H9 (cell line): ENCODE data around the gene RUNX1. TPM values are rescaled to one million over a fixed set of nuclear protein-coding genes. Genes with fewer than 3 reads are reported as not detected.

Experiments used
- DNase-seq: peaks from one replicate; pipeline ENCODE4 v3.0.0-alpha.2; 2017
- H2AFZ ChIP-seq: one replicate; pipeline ENCODE4 v1.6.1; 2013; ENCODE audit warnings: mild to moderate bottlenecking, low read length, control low read depth, moderate library complexity
- H2AK5ac ChIP-seq: 2 replicates; pipeline ENCODE4 v1.6.1; 2013; ENCODE audit warnings: low read length, control low read depth, mixed read lengths; ENCODE audit not compliant: insufficient read length
- H2BK120ac ChIP-seq: one replicate; pipeline ENCODE4 v1.6.1; 2013; ENCODE audit warnings: low read depth, mild to moderate bottlenecking, low read length, control low read depth, inconsistent platforms; ENCODE audit not compliant: poor library complexity, severe bottlenecking
- H2BK12ac ChIP-seq: 2 replicates; pipeline ENCODE4 v1.6.1; 2013; ENCODE audit warnings: low read length, control low read depth, mixed read lengths, low read depth; ENCODE audit not compliant: insufficient read length
- H2BK15ac ChIP-seq: 2 replicates; pipeline ENCODE4 v1.6.1; 2013; ENCODE audit warnings: low read depth, low read length, control low read depth
- H2BK20ac ChIP-seq: one replicate; pipeline ENCODE4 v1.6.1; 2013; ENCODE audit warnings: low read depth, mild to moderate bottlenecking, low read length, control low read depth, inconsistent platforms; ENCODE audit not compliant: poor library complexity, severe bottlenecking
- H2BK5ac ChIP-seq: 2 replicates; pipeline ENCODE4 v1.6.1; 2013; ENCODE audit warnings: low read length, control low read depth, mixed read lengths; ENCODE audit not compliant: insufficient read length
- H3K14ac ChIP-seq: 2 replicates; pipeline ENCODE4 v1.6.1; 2013; ENCODE audit warnings: low read length, control low read depth; ENCODE audit not compliant: insufficient read depth
- H3K18ac ChIP-seq: 2 replicates; pipeline ENCODE4 v1.6.1; 2013; ENCODE audit warnings: low read depth, mild to moderate bottlenecking, mixed read lengths, low read length, control low read depth; ENCODE audit not compliant: insufficient read length
- H3K23ac ChIP-seq: 2 replicates; pipeline ENCODE4 v1.6.1; 2013; ENCODE audit warnings: low read length, control low read depth, mixed read lengths, low read depth; ENCODE audit not compliant: insufficient read length
- H3K23me2 ChIP-seq: 2 replicates; pipeline ENCODE4 v1.6.1; 2013; ENCODE audit warnings: low read depth, mild to moderate bottlenecking, mixed read lengths, low read length, control low read depth; ENCODE audit not compliant: insufficient read length, poor library complexity, severe bottlenecking
- H3K27ac ChIP-seq: 2 replicates; pipeline ENCODE4 v1.5.1; 2013; ENCODE audit warnings: low read length, control low read depth, mixed read lengths, low read depth; ENCODE audit not compliant: insufficient read length
- H3K27me3 ChIP-seq: 2 replicates; pipeline ENCODE4 v1.6.1; 2013; ENCODE audit warnings: low read length, control low read depth, inconsistent platforms; ENCODE audit not compliant: insufficient read depth
- H3K4ac ChIP-seq: 2 replicates; pipeline ENCODE4 v1.6.1; 2013; ENCODE audit warnings: low read depth, mild to moderate bottlenecking, control low read depth, inconsistent platforms, low read length, moderate library complexity
- H3K4me1 ChIP-seq: 2 replicates; pipeline ENCODE4 v1.6.1; 2013; ENCODE audit warnings: low read length, control low read depth, inconsistent platforms; ENCODE audit not compliant: insufficient read depth
- H3K4me2 ChIP-seq: 2 replicates; pipeline ENCODE4 v1.6.1; 2013; ENCODE audit warnings: low read length, control low read depth, mixed read lengths; ENCODE audit not compliant: insufficient read length, insufficient read depth
- H3K56ac ChIP-seq: 2 replicates; pipeline ENCODE4 v1.6.1; 2013; ENCODE audit warnings: low read depth, mild to moderate bottlenecking, mixed read lengths, low read length, control low read depth; ENCODE audit not compliant: insufficient read length
- H3K79me1 ChIP-seq: 2 replicates; pipeline ENCODE4 v1.6.1; 2013; ENCODE audit warnings: low read depth, mild to moderate bottlenecking, moderate library complexity, low read length, control low read depth, inconsistent platforms; ENCODE audit not compliant: insufficient read depth, poor library complexity, severe bottlenecking
- H3K79me2 ChIP-seq: 2 replicates; pipeline ENCODE4 v1.6.1; 2013; ENCODE audit warnings: low read length, control low read depth, inconsistent platforms; ENCODE audit not compliant: insufficient read depth
- H3K9ac ChIP-seq: 2 replicates; pipeline ENCODE4 v1.6.1; 2013; ENCODE audit warnings: low read length, control low read depth, mixed read lengths; ENCODE audit not compliant: insufficient read length; ENCODE audit errors: extremely low read depth
- H3K9me3 ChIP-seq: one replicate; pipeline ENCODE4 v1.6.1; 2013; ENCODE audit warnings: low read depth, low read length, inconsistent platforms; ENCODE audit not compliant: control insufficient read depth
- H3T11ph ChIP-seq: one replicate; pipeline ENCODE4 v1.6.1; 2013; ENCODE audit warnings: mild to moderate bottlenecking, low read length, control low read depth, inconsistent platforms
- H4K20me1 ChIP-seq: one replicate; pipeline ENCODE4 v1.6.1; 2013; ENCODE audit not compliant: control insufficient read depth, insufficient read length, insufficient read depth
- H4K5ac ChIP-seq: 2 replicates; pipeline ENCODE4 v1.6.1; 2013; ENCODE audit warnings: low read depth, mild to moderate bottlenecking, mixed read lengths, low read length, control low read depth; ENCODE audit not compliant: insufficient read length
- H4K8ac ChIP-seq: replicated peaks from 2 replicates; pipeline ENCODE4 v1.6.1; 2013; ENCODE audit warnings: low read length, control low read depth, mixed read lengths, low read depth; ENCODE audit not compliant: insufficient read length
- H4K91ac ChIP-seq: 2 replicates; pipeline ENCODE4 v1.6.1; 2013; ENCODE audit warnings: low read depth, mild to moderate bottlenecking, moderate library complexity, mixed read lengths, low read length, control low read depth; ENCODE audit not compliant: insufficient read length
- H3K27ac Mint-ChIP-seq, 3 experiments: 2 replicates in 2 of 3; 3 replicates in 1 of 3; pipeline ENCODE4 v1.8.0; 2020 to 2021; ENCODE audit warnings: mixed read lengths in 3 of 3, mild to moderate bottlenecking in 1 of 3, moderate library complexity in 1 of 3
- H3K27me3 Mint-ChIP-seq: 2 replicates; pipeline ENCODE4 v1.8.0; 2021; ENCODE audit warnings: low read depth, mild to moderate bottlenecking, moderate library complexity, mixed read lengths
- H3K36me3 Mint-ChIP-seq, 3 experiments: 2 replicates in 2 of 3; 3 replicates in 1 of 3; pipeline ENCODE4 v1.8.0; 2020 to 2021; ENCODE audit warnings: low read depth in 3 of 3, mixed read lengths in 3 of 3; ENCODE audit not compliant: insufficient read depth in 1 of 3
- H3K4me1 Mint-ChIP-seq, 2 experiments: 2 replicates each; pipeline ENCODE4 v1.8.0; 2020; ENCODE audit warnings: mixed read lengths in 2 of 2
- H3K4me3 Mint-ChIP-seq, 2 experiments: 2 replicates in 1 of 2; 3 replicates in 1 of 2; pipeline ENCODE4 v1.8.0; 2020 to 2021; ENCODE audit warnings: mild to moderate bottlenecking in 2 of 2, mixed read lengths in 2 of 2, moderate library complexity in 1 of 2
- H3K9me3 Mint-ChIP-seq, 2 experiments: 2 replicates in 1 of 2; 3 replicates in 1 of 2; pipeline ENCODE4 v1.8.0; 2020; ENCODE audit warnings: mild to moderate bottlenecking in 2 of 2, mixed read lengths in 2 of 2, moderate library complexity in 1 of 2
- WGBS: extraction: QIAGEN DNeasy Blood & Tissue Kit; methylation state at CpG from one replicate; pipeline ENCODE4 v1.1.7; 2013; ENCODE audit warnings: missing lambda C conversion rate, low lambda C conversion rate, mixed read lengths; ENCODE audit not compliant: insufficient read length; ENCODE audit errors: extremely low coverage; 5-methylcytosine and 5-hydroxymethylcytosine counted together
- total RNA-seq: library from RNA; stranded (reverse); gene quantifications from 2 replicates; pipeline ENCODE4 v1.2.1, GENCODE V29; 2021
- TF ChIP-seq, protein P1 (sequence below): fragments of 200-600 bp; sonication (generic); conservative IDR thresholded peaks from 3 replicates; pipeline ENCODE4 v1.8.0; 2021; ENCODE audit warnings: antibody characterized with exemption, mild to moderate bottlenecking

RUNX1 gene
- total RNA-seq, 1 experiment from 2014 or later, result 0.72 TPM

DNA sequence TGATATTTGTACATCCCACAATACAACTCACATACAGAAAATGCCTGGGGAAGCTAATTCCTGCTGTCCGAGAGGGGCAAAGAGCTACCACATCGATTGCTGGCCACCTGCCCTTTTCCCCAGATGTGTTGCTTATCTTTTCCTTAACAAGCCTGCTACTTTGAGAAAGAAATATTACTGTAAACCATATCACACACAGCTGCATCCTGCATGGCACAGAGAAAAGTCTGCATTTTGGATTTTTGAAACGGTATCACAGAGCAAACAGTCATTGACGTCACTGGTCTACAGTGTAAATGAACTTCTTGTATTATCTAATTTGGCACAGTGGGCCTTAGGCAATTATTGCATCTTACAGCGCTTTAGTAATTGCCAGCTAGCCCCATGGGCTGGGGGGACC lies 215.6 kb downstream of the RUNX1 start:
- TF ChIP-seq, protein P1, sequence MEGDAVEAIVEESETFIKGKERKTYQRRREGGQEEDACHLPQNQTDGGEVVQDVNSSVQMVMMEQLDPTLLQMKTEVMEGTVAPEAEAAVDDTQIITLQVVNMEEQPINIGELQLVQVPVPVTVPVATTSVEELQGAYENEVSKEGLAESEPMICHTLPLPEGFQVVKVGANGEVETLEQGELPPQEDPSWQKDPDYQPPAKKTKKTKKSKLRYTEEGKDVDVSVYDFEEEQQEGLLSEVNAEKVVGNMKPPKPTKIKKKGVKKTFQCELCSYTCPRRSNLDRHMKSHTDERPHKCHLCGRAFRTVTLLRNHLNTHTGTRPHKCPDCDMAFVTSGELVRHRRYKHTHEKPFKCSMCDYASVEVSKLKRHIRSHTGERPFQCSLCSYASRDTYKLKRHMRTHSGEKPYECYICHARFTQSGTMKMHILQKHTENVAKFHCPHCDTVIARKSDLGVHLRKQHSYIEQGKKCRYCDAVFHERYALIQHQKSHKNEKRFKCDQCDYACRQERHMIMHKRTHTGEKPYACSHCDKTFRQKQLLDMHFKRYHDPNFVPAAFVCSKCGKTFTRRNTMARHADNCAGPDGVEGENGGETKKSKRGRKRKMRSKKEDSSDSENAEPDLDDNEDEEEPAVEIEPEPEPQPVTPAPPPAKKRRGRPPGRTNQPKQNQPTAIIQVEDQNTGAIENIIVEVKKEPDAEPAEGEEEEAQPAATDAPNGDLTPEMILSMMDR, result no peak
- H3K4ac ChIP-seq, result no peak overlapping the region
- H4K8ac ChIP-seq, result no peak overlapping the region
- no peak overlapping the region for H3K23ac ChIP-seq
- H2AK5ac ChIP-seq, result no peak overlapping the region
- H3K4me3 Mint-ChIP-seq, result no peak overlapping the region
- H2BK12ac ChIP-seq, result no peak overlapping the region
- no peak overlapping the region for H3K9ac ChIP-seq
- H2BK5ac ChIP-seq, result no peak overlapping the region
- peaks cover 36 to 43% of the 10 kb centered on the region in 2 experiments for H3K4me1 Mint-ChIP-seq
- H3K79me1 ChIP-seq, result no peaks in the 10 kb centered on the region
- no peaks in the 10 kb centered on the region for H3K27me3 ChIP-seq
- H3K27ac ChIP-seq, result no peak overlapping the region
- H3K56ac ChIP-seq, result no peak overlapping the region
- no CpG with 5 or more reads among the region's 5 CpGs for WGBS
- DNase-seq, result no peak
- H3T11ph ChIP-seq, result no peak overlapping the region
- peaks cover 8% of the 10 kb centered on the region for H3K4me1 ChIP-seq
- no peaks in the 10 kb centered on the region for H3K79me2 ChIP-seq
- no peak overlapping the region for H3K18ac ChIP-seq
- no peak overlapping the region for H2BK120ac ChIP-seq
- no peak overlapping the region for H3K4me2 ChIP-seq
- H3K14ac ChIP-seq, result no peak overlapping the region
- no peak overlapping the region for H2BK15ac ChIP-seq
- peaks cover 6% of the 10 kb centered on the region for H3K27me3 Mint-ChIP-seq
- H2BK20ac ChIP-seq, result no peak overlapping the region
- no peaks in the 10 kb centered on the region for H3K23me2 ChIP-seq
- no peaks in the 10 kb centered on the region for H3K9me3 ChIP-seq
- no peaks in the 10 kb centered on the region; a peak in 1 of 5 replicates for H3K9me3 Mint-ChIP-seq
- no peak overlapping the region for H3K27ac Mint-ChIP-seq
- H4K5ac ChIP-seq, result no peak overlapping the region
- H3K36me3 Mint-ChIP-seq, result no peaks in the 10 kb centered on the region
- no peak overlapping the region for H4K91ac ChIP-seq
- H2AFZ ChIP-seq, result no peak overlapping the region
- no peaks in the 10 kb centered on the region for H4K20me1 ChIP-seq
